ENCODE data around the gene CSNK2A1.
"Not testable (repeated sequence)": the region's sequence is repeated elsewhere in the genome, so short reads cannot be mapped to it uniquely, and the experiment has no call there.

Gene CSNK2A1

DNA sequence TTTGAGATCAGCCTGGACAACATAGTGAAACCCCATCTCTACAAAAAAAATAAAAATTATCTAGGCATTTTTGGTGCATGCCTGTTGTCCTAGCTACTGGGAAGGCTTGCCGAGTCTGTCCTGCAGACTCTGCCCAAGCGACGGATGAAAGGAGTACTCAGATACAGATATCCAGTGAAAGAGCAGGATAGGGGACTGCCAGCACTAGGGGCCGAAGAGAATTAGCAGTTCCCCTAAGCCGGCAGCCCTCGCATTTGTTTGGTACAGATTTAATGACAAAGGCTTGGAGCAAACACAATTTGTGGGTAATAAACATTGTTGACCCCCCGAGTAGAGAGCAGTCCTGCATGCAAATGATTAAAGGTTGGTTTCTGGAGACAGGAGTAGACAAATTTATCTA is 75.8 kb downstream of the CSNK2A1 start:
- Histone ChIP-seq H3K27me3 (ENCODE audit: insufficient read depth, low read length) (no peaks in the 10 kb centered on the region), H2AFZ (ENCODE audit: low read depth, low read length) (no peak overlapping the region), H3K4me3 (ENCODE audit: low read length) (no peak overlapping the region), H3K36me3 (ENCODE audit: insufficient read depth, low read length) (no peaks in the 10 kb centered on the region), H3K9me3 (ENCODE audit: low read length) (peaks cover 9% of the 10 kb centered on the region), H3K4me1 (ENCODE audit: insufficient read depth, low read length) (no peaks in the 10 kb centered on the region)

DNA sequence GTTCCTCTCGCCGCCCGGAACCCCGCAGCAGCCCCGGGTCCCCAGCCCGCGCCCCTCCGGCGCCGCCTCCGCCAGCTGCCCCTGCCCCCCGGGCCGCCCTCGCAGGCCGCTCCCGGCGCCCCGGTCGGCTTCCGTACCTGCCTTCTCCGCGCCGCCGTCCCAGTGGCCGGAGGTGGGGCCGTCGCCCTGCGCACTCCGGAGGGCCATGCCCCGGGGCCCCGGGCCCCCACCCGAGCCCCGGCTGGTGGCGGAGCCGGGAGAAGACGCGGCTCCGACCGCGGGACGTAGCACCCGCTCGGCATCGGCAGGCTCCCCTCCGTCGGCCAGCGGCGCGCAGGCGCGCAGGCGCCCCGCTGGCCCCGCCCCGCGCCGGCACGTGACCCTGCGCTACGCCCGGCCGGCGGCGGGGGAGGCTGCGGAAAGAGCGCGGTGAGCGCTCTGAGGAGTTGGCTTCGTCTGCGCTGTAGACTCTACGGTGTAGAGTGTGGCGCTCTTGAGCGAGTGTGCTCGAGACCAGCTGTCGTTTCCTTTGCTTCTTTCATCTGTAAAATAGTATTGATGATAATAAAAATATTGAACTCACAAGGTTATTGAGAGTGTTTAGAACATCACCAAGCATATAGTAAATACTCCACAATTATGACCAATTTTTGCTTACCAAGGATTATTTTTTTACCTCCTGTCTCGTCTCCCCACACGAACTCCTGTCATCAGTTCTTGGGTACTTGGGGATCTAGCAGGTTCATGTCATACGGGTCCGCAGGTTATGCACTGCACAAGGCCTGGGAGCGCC is 81.2 kb downstream of the CSNK2A1 start, which contains the start of gene TBC1D20:
TSS of gene TBC1D20 (minus strand) at position 335 of the 793 bp plus-strand sequence. CDS start at position 207, 128 bp downstream.
- Histone ChIP-seq H3K36me3 (ENCODE audit: insufficient read depth, low read length) (no peaks in the 10 kb centered on the region), H3K9me3 (ENCODE audit: low read length) (no peaks in the 10 kb centered on the region), H3K4me1 (ENCODE audit: insufficient read depth, low read length) (peaks cover 14% of the 10 kb centered on the region), H2AFZ (ENCODE audit: low read depth, low read length) (peak within 1 kb of the TSS; percentile 96), H3K4me3 (ENCODE audit: low read length) (peak within 1 kb of the TSS; percentile 82), H3K27me3 (ENCODE audit: insufficient read depth, low read length) (no peaks in the 10 kb centered on the region)

DNA sequence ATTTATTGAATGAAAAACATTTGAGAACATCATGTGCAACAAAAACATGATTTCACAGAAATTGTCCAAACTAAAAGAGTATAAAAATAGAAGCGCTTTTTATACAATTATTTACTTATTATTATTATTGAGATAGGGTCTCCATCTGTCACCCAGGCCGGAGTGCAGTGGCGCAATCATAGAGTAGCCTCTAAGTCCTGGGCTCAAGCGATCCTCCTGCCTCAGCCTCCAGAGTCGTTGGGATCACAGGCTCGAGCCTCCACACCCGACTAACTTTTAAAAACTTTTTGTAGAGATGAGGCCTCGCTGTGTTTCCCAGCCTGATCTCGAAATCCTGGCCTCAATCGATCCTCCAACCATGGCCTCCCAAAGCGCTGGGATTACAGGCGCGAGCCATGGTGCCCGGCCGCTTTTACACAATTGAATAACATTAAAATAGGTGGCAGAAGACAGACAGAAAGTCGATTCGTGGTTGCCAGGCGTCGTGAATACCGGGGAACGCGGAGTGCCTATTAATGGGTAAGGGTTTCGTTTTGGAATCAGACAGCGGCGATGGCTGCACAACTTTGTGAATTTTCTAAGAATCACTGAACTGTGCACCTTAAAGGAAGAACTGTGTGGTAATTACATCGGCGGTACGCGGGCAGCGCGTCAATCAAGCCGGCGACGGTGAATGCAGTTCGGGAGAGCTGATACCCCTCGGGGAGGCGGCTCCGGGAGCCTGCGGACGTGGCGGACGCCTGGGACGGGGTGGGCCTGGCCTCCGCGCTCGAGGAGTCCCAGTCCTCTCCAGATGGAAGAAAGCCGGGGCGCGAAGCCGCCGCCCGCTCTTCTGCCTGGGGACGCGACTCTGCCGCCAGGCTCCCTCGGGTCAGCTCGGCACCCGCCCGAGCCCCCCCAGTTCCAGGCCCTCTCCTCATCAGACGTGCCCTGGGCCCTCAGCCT is 82.1 kb downstream of the CSNK2A1 start:
- Histone ChIP-seq H3K4me3 (ENCODE audit: low read length) (peak overlapping the region; percentile 82), H3K4me1 (ENCODE audit: insufficient read depth, low read length) (peaks cover 14% of the 10 kb centered on the region), H3K9me3 (ENCODE audit: low read length) (no peaks in the 10 kb centered on the region), H3K36me3 (ENCODE audit: insufficient read depth, low read length) (no peaks in the 10 kb centered on the region), H3K27me3 (ENCODE audit: insufficient read depth, low read length) (no peaks in the 10 kb centered on the region), H2AFZ (ENCODE audit: low read depth, low read length) (peak overlapping the region; percentile 96)

DNA sequence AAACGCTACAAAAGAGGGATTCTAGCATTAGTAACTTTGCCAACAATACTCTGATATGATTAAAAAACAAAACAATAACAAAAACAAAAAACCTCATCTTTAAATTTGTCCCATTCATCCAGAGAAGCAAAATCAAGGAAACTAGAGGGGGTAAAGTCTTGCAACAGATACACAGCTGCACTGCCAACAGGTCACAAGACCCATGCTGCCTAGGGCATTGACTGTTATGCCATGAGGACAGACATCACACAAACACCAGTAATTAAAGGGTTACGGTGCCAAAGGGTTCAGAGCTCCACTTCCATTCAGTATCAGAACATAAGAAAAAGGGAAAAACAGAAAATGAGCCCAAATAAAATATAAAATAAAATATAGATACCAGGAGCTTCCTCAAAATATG is 82.9 kb downstream of the CSNK2A1 start:
- Histone ChIP-seq H3K27me3 (ENCODE audit: insufficient read depth, low read length) (no peaks in the 10 kb centered on the region), H3K4me3 (ENCODE audit: low read length) (peak overlapping the region; percentile 82), H3K9me3 (ENCODE audit: low read length) (no peaks in the 10 kb centered on the region), H3K4me1 (ENCODE audit: insufficient read depth, low read length) (peaks cover 14% of the 10 kb centered on the region), H2AFZ (ENCODE audit: low read depth, low read length) (no peak overlapping the region), H3K36me3 (ENCODE audit: insufficient read depth, low read length) (no peaks in the 10 kb centered on the region)

DNA sequence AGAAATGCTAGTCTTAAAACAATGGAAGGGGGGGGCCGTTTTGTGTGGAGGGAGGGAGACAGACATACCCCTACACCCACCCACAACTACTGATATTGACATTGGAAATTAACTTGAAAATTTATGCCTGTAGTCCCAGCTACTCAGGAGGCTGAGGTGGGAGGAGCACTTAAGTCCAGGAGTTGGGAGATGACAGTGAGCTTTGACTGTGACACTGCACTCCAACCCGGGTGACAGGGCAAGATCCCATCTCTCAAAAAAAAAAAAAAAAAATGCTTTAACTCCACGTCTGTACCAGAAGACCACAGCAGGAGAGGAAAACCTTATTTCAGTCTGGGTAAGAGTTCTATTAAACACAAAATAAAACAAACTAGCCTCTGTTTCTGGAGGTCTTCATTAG is 83.4 kb downstream of the CSNK2A1 start:
- Histone ChIP-seq H3K4me3 (ENCODE audit: low read length) (no peak overlapping the region), H2AFZ (ENCODE audit: low read depth, low read length) (no peak overlapping the region), H3K27me3 (ENCODE audit: insufficient read depth, low read length) (no peaks in the 10 kb centered on the region), H3K4me1 (ENCODE audit: insufficient read depth, low read length) (peaks cover 14% of the 10 kb centered on the region), H3K36me3 (ENCODE audit: insufficient read depth, low read length) (no peaks in the 10 kb centered on the region), H3K9me3 (ENCODE audit: low read length) (no peaks in the 10 kb centered on the region)

DNA sequence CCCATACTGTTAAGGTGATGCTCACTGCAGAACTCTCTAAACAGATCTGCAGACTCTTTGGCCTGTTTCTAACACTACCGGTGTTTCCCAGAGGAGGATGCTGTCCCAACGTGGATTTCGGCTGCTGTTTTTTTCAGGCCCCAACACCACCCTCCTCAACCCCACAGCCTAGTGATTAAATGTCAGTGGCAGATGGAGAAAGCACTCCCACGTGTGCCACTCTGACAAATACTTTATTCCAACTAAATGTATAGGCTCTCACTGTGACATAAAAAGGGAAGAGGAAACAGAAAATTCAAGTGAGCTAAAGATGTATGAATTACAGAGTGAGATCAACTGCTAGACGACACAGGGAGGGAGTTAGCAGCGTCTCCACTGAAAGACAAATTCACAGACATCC is 84.8 kb downstream of the CSNK2A1 start:
- no peaks in the 10 kb centered on the region for H3K36me3 ChIP-seq (ENCODE audit: insufficient read depth, low read length)
- no peak overlapping the region for H2AFZ ChIP-seq (ENCODE audit: low read depth, low read length)
- H3K4me1 ChIP-seq (ENCODE audit: insufficient read depth, low read length): peaks cover 14% of the 10 kb centered on the region

DNA sequence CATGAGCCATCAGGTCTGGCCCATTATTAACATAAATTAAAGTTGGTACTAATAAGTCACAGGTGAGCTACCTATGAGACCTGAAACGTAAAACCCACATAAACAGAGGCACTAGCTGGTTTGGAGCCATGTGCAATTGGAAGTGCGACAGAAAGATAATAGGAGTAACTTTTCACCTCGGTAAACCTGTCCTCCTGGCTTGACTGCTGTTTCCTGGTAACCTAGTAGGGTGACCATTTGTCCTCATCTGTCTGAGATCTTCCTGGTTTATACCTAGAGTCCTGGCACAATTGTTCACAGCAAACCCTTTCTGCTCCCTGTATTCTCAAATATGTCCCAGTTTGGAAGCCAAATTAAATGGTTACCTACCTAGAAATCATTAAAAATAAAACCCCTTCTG is 88.6 kb downstream of the CSNK2A1 start:
- no peaks in the 10 kb centered on the region for H3K36me3 ChIP-seq (ENCODE audit: insufficient read depth, low read length)
- no peaks in the 10 kb centered on the region for H3K9me3 ChIP-seq (ENCODE audit: low read length)
- peaks cover 2% of the 10 kb centered on the region for H3K4me1 ChIP-seq (ENCODE audit: insufficient read depth, low read length)
- H2AFZ ChIP-seq (ENCODE audit: low read depth, low read length): no peak overlapping the region
- H3K27me3 ChIP-seq (ENCODE audit: insufficient read depth, low read length): no peaks in the 10 kb centered on the region
- H3K4me3 ChIP-seq (ENCODE audit: low read length): no peak overlapping the region

More for the DNA sequence above, 84.8 kb downstream of the CSNK2A1 start:
- H3K27me3 ChIP-seq (ENCODE audit: insufficient read depth, low read length): no peaks in the 10 kb centered on the region
- H3K9me3 ChIP-seq (ENCODE audit: low read length): no peaks in the 10 kb centered on the region
- no peak overlapping the region for H3K4me3 ChIP-seq (ENCODE audit: low read length)

DNA sequence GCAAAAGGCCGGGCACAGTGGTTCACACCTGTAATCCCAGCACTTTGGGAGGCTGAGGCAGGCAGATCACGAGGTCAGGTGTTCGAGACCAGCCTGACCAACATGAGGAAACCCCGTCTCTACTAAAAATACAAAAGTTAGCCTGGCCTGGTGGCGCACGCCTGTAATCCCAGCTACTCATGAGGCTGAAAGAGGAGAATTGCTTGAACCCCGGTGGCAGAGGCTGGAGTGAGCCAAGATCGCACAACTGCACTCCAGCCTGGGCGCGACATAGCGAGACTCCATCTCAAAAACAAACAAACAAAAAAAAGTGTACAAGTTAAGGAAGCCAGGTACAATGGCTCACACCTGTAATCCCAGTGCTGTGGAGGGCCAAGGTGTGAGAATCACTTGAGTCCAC is 91.6 kb downstream of the CSNK2A1 start:
- not testable (repeated sequence) for H3K36me3 ChIP-seq (ENCODE audit: insufficient read depth, low read length); H3K9me3 ChIP-seq (ENCODE audit: low read length); H2AFZ ChIP-seq (ENCODE audit: low read depth, low read length); H3K4me1 ChIP-seq (ENCODE audit: insufficient read depth, low read length); H3K27me3 ChIP-seq (ENCODE audit: insufficient read depth, low read length); H3K4me3 ChIP-seq (ENCODE audit: low read length)

DNA sequence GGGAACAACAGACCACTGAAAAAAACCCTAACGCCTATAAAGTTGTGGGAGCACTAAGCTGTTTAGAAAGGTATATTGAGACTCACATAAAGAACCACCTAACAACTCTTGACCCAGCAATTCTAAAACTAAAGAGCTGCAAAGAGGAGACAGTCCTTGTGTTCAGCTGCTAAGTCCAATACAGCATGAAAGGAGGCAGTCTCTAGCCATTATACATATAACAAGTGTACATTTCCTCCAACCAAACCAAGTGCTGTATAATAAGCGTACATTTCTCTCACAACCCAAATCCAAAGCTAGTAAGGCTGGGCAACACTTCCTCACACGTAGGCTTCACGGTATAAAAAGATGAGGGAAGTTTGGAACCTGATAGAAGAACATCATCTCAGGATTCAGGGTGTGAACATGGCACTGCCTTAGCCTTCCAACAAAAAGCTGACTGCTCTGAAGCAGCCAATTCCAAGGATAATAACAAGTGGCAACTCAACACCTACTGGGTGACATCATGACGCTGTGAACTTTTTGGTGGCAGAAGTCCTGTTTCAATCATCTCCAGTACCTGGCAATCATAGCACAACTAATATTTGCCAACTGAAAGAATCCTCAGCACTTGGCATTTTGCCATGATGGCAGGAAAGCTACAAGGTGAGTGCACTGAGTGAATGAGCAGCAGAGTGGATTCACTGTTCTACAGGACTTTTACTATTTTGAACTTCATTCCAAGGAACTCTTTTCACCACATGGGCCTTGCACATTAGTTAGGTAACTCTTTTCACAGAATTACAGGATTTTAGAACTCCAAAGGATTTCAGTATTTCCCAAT is 97.9 kb downstream of the CSNK2A1 start:
- Histone ChIP-seq H3K36me3 (ENCODE audit: insufficient read depth, low read length) (peaks cover 57% of the 10 kb centered on the region), H3K27me3 (ENCODE audit: insufficient read depth, low read length) (no peaks in the 10 kb centered on the region), H3K9me3 (ENCODE audit: low read length) (no peaks in the 10 kb centered on the region), H3K4me3 (ENCODE audit: low read length) (no peak overlapping the region), H3K4me1 (ENCODE audit: insufficient read depth, low read length) (no peaks in the 10 kb centered on the region), H2AFZ (ENCODE audit: low read depth, low read length) (no peak overlapping the region)

DNA sequence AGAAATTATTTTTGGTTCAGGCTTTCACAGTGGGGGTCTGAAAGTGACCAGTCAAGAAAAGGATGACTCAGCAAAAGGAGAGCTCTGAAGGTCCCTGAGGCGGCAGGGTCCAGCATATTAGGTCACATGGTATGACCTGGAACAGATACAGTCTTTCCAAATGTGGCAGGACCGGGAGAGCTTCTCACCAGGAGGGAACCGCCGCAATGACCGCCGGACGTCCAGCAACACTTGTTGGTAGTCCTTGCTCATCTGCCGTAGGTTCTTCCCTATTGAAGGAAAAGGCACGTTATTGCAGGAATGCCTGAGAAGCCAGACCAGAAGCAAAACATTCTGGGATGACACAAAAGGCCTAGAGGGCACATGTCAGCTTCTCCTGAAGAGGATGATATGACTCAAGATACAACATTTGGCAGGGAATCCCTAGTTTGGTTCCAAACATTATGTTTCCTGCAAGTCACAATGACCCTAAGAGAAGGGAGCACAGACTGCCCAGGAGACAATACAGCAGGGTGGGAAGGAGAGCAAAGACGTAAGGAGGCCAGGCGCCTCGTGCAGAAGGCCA is 98.6 kb downstream of the CSNK2A1 start:
- Histone ChIP-seq H3K4me3 (ENCODE audit: low read length) (no peak overlapping the region), H3K9me3 (ENCODE audit: low read length) (no peaks in the 10 kb centered on the region), H3K4me1 (ENCODE audit: insufficient read depth, low read length) (no peaks in the 10 kb centered on the region), H2AFZ (ENCODE audit: low read depth, low read length) (no peak overlapping the region), H3K36me3 (ENCODE audit: insufficient read depth, low read length) (peaks cover 65% of the 10 kb centered on the region), H3K27me3 (ENCODE audit: insufficient read depth, low read length) (no peaks in the 10 kb centered on the region)

DNA sequence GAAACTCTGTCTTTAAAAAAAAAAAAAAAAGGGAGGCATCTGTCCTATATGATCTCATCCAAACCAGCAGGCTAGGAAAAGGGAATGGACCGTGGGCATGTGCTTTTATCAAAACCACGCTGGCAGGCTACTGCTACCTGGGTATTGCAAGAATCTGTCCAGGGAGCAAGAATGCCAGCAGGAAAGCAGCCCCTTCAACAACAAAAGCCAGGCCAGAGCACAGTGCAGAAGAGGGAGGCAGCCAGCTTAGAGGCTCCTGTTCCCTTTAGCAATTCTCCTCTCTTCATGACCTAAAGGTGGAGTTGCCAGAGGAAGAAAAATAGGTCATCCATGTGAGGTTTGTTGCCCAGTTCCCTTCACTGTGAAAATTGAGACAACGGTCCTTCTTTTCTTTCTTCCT is 99.5 kb downstream of the CSNK2A1 start:
- Histone ChIP-seq H3K27me3 (ENCODE audit: insufficient read depth, low read length) (no peaks in the 10 kb centered on the region), H3K4me3 (ENCODE audit: low read length) (no peak overlapping the region), H2AFZ (ENCODE audit: low read depth, low read length) (no peak overlapping the region), H3K36me3 (ENCODE audit: insufficient read depth, low read length) (peaks cover 73% of the 10 kb centered on the region), H3K4me1 (ENCODE audit: insufficient read depth, low read length) (no peaks in the 10 kb centered on the region), H3K9me3 (ENCODE audit: low read length) (no peaks in the 10 kb centered on the region)

DNA sequence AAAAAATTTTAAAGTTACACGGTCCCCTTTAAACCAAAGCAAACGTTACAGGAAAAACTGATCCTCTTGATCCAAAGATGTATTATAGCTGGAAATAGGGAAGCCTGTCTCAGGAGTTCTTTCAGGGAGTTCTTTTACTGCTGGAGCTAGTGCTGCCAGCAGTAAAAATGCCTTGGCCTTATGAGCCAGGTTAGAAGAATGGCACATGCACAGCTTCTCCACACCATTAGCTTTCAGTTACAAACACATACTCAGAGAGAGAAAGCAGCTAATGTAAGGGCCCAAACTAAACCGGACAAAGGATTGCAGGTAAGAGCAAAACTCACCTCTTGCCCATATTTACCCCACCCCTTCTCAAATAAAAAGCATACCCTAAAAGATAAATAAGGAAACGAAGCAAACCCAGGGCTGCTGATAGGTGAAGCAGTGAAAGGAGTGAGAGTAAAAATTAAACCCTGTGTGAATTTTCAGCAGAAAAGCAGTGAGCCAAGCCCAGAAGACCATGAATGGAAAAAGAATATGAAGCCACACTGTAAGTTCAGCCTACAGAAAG is 100.3 kb downstream of the CSNK2A1 start:
- Histone ChIP-seq H3K4me3 (ENCODE audit: low read length) (no peak overlapping the region), H3K4me1 (ENCODE audit: insufficient read depth, low read length) (no peaks in the 10 kb centered on the region), H2AFZ (ENCODE audit: low read depth, low read length) (no peak overlapping the region), H3K36me3 (ENCODE audit: insufficient read depth, low read length) (peaks cover 81% of the 10 kb centered on the region), H3K27me3 (ENCODE audit: insufficient read depth, low read length) (no peaks in the 10 kb centered on the region), H3K9me3 (ENCODE audit: low read length) (no peaks in the 10 kb centered on the region)
